ENCODE results near the gene KIAA1217. TPM values are rescaled to one million over a fixed set of nuclear protein-coding genes. Genes with fewer than 3 reads are reported as not detected.

Gene KIAA1217
- total RNA-seq, 3 donors from 2014 or later (not counting 1 experiment from before 2014, with no cell fraction given), result not detected

DNA sequence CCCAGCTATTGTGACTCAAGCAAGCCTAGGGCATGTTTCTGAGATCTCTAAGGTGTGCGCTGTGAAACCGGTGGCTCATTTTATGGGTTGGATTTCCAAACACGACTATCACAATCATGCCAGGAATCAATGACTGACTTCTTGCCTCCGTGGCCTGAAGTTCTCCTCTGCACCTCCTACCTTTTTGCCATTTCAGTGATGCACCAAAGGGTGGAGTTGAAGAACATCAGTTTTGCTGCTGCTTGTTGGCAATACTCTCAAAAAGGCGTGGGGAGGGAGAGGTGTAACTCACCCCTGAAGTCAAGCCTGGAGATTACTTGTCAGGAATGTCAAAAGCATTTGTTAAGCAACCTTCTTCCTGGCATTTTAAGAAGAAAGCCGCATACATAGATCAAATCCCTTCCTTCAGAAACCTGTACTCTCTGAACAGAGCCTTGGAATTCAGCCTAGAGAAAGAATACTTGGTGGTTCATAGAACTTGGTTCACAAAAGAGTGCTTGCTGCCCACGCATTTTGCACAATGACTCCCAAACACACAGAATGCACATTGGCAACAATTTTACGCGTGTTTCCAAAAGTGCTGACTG is 41.0 kb downstream of the KIAA1217 start:
- H3K9me3 Mint-ChIP-seq, result no peaks in the 10 kb centered on the region
- no peak overlapping the region for H3K4me3 Mint-ChIP-seq
- TF ChIP-seq, protein P1, sequence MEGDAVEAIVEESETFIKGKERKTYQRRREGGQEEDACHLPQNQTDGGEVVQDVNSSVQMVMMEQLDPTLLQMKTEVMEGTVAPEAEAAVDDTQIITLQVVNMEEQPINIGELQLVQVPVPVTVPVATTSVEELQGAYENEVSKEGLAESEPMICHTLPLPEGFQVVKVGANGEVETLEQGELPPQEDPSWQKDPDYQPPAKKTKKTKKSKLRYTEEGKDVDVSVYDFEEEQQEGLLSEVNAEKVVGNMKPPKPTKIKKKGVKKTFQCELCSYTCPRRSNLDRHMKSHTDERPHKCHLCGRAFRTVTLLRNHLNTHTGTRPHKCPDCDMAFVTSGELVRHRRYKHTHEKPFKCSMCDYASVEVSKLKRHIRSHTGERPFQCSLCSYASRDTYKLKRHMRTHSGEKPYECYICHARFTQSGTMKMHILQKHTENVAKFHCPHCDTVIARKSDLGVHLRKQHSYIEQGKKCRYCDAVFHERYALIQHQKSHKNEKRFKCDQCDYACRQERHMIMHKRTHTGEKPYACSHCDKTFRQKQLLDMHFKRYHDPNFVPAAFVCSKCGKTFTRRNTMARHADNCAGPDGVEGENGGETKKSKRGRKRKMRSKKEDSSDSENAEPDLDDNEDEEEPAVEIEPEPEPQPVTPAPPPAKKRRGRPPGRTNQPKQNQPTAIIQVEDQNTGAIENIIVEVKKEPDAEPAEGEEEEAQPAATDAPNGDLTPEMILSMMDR (IDR thresholded peaks at IDR 0.05), result no peak
- DNase-seq (no peak), ATAC-seq (no peak)
- Histone ChIP-seq H3K9me3 (ENCODE audit: control insufficient read depth, insufficient read depth, low read length) (no peaks in the 10 kb centered on the region), H3K4me1 (ENCODE audit: control insufficient read depth, insufficient read depth, low read length) (no peaks in the 10 kb centered on the region), H3K36me3 (ENCODE audit: control insufficient read depth, insufficient read depth, low read length) (no peaks in the 10 kb centered on the region), H3K4me3 (ENCODE audit: low read length) (no peak overlapping the region), H3K27me3 (ENCODE audit: control insufficient read depth, insufficient read depth, low read length) (no peaks in the 10 kb centered on the region), H3K27ac (ENCODE audit: low read length) (no peak overlapping the region)
- no peak overlapping the region for H3K27ac Mint-ChIP-seq
- no peaks in the 10 kb centered on the region for H3K36me3 Mint-ChIP-seq
- WGBS (ENCODE audit: insufficient coverage), result 90% methylated on average over 8 of the region's 9 CpGs
- H3K4me1 Mint-ChIP-seq, result no peaks in the 10 kb centered on the region
- no peaks in the 10 kb centered on the region for H3K27me3 Mint-ChIP-seq (ENCODE audit: low read depth in 2 of 2)
- intact Hi-C loops (cut with micrococcal nuclease), result no loop called here

DNA sequence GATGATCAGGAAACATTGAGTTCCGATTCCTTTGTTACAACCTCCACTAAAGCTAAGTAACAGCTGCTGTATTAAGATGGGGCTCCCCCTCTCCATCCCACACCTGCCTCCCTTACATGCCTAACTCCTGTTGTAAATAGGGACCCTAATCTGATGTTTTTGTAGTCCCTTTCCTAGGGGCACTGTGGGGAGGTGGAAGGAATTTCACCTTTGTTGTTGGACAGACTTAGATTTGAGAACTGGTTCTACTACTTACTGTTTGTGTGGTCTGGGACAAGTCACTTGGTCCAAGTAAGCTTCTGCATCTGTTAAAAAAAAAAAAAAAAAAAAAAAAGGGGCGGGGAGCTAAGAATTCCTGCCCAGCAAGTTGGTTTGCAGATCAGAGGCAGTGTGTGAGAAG is 42.6 kb downstream of the KIAA1217 start:
- Mint-ChIP-seq H3K4me3 (no peak overlapping the region), H3K36me3 (no peaks in the 10 kb centered on the region), H3K27ac (no peak overlapping the region), H3K9me3 (no peaks in the 10 kb centered on the region), H3K4me1 (no peaks in the 10 kb centered on the region), H3K27me3 (ENCODE audit: low read depth in 2 of 2) (no peaks in the 10 kb centered on the region)
- Histone ChIP-seq H3K27me3 (ENCODE audit: control insufficient read depth, insufficient read depth, low read length) (no peaks in the 10 kb centered on the region), H3K4me3 (ENCODE audit: low read length) (no peak overlapping the region), H3K27ac (ENCODE audit: low read length) (no peak overlapping the region), H3K4me1 (ENCODE audit: control insufficient read depth, insufficient read depth, low read length) (no peaks in the 10 kb centered on the region), H3K36me3 (ENCODE audit: control insufficient read depth, insufficient read depth, low read length) (no peaks in the 10 kb centered on the region), H3K9me3 (ENCODE audit: control insufficient read depth, insufficient read depth, low read length) (no peaks in the 10 kb centered on the region)
- DNase-seq (no peak), ATAC-seq (no peak)
- intact Hi-C loops (cut with micrococcal nuclease), result no loop called here
- WGBS (ENCODE audit: insufficient coverage), result 91% methylated on average over 1 of the region's 2 CpGs
- TF ChIP-seq, protein P1 (IDR thresholded peaks at IDR 0.05), result no peak

DNA sequence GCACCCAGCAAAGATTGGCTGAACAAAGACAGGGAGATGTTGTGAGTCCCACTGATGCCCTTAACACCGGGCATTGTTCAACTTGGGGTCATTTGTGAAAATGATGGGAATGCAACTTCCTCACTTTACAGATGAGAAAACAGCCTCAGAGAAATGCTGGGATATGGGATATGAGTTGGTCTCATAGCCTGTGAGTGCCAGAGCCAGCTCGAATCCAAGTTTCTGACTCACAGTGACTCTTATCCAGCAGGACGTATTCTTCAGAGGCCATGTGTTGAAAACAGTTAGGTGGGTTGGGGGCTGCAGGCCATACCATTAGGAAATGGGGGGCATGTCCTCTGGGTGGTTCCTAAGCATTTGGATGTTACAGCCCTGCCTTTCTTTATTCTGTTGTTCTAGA is 45.2 kb downstream of the KIAA1217 start:
- Mint-ChIP-seq H3K27ac (no peak overlapping the region), H3K36me3 (no peaks in the 10 kb centered on the region), H3K27me3 (ENCODE audit: low read depth in 2 of 2) (peaks cover 0 to 2% of the 10 kb centered on the region in 2 donors), H3K4me1 (no peaks in the 10 kb centered on the region), H3K4me3 (no peak overlapping the region), H3K9me3 (no peaks in the 10 kb centered on the region)
- WGBS (ENCODE audit: insufficient coverage), result 81% methylated on average over 3 of the region's 3 CpGs
- no peaks in the 10 kb centered on the region for H3K27me3 ChIP-seq (ENCODE audit: control insufficient read depth, insufficient read depth, low read length)
- intact Hi-C loops (cut with micrococcal nuclease), result no loop called here
- H3K27ac ChIP-seq (ENCODE audit: low read length), result no peak overlapping the region
- no peaks in the 10 kb centered on the region for H3K36me3 ChIP-seq (ENCODE audit: control insufficient read depth, insufficient read depth, low read length)
- no peak for DNase-seq
- no peaks in the 10 kb centered on the region for H3K9me3 ChIP-seq (ENCODE audit: control insufficient read depth, insufficient read depth, low read length)
- ATAC-seq, result no peak
- no peaks in the 10 kb centered on the region for H3K4me1 ChIP-seq (ENCODE audit: control insufficient read depth, insufficient read depth, low read length)
- TF ChIP-seq, protein P1 (IDR thresholded peaks at IDR 0.05), result no peak
- H3K4me3 ChIP-seq (ENCODE audit: low read length), result no peak overlapping the region
